Right lobe of liver (tissue), 6 donors: ENCODE data around the gene ACTL6B. TPM values are rescaled to one million over a fixed set of nuclear protein-coding genes. Genes with fewer than 3 reads are reported as not detected.

Source experiments
- ATAC-seq, 4 donors: fragments of 200-7000 bp; cut with Tn5 transposase; one replicate each; pipeline ENCODE4 v1.9.1; 2020; ENCODE audit warnings: mild to moderate bottlenecking in 4 of 4, moderate library complexity in 4 of 4
- DNase-seq, 3 donors: peaks; one replicate each; pipeline ENCODE4 v3.0.0-alpha.2; 2020
- H3K27ac ChIP-seq, 3 donors: fragments of 200-600 bp; one replicate each; pipeline ENCODE4 v1.8.0; 2022
- H3K27me3 ChIP-seq, 2 donors: fragments of 200-600 bp; one replicate each; pipeline ENCODE4 v1.8.0; 2022
- H3K36me3 ChIP-seq, 4 donors: fragments of 200-600 bp; sonication (generic) in 1 of 4; one replicate each; pipeline versions ENCODE4 v1.5.1 to v1.8.0; 2017 to 2022; ENCODE audit warnings: control low read depth in 1 of 4
- H3K4me1 ChIP-seq, 4 donors: fragments of 200-600 bp; sonication (generic) in 1 of 4; one replicate each; pipeline versions ENCODE4 v1.5.1 to v1.8.0; 2017 to 2022; ENCODE audit warnings: control low read depth in 1 of 4
- H3K4me3 ChIP-seq, 3 donors: fragments of 200-600 bp; one replicate each; pipeline ENCODE4 v1.8.0; 2022
- H3K9me3 ChIP-seq, 4 donors: fragments of 200-600 bp; sonication (generic) in 1 of 4; one replicate each; pipeline versions ENCODE4 v1.5.1 to v1.8.0; 2017 to 2022; ENCODE audit warnings: control low read depth in 1 of 4
- POLR2A ChIP-seq: fragments of 450-650 bp; IDR thresholded peaks from one replicate; pipeline ENCODE4 v1.6.1; 2017; ENCODE audit warnings: antibody characterized with exemption, mild to moderate bottlenecking
- WGBS: methylation state at CpG from one replicate; pipeline ENCODE4 v1.1.6; 2018; ENCODE audit warnings: low coverage, low lambda C conversion rate; ENCODE audit not compliant: insufficient coverage; ENCODE audit errors: missing lambda C conversion rate; 5-methylcytosine and 5-hydroxymethylcytosine counted together
- intact Hi-C, 2 donors: fragments of 100-400 bp; cut with DNase I; formaldehyde crosslinking; loops; one replicate each; pipeline versions ENCODE4 v1.11.2 to v1.14.1; 2022
- total RNA-seq, 6 experiments: library from RNA; depleted of rRNA in 2 of 6; stranded (reverse); fragments of >200 nt in 2 of 6; fragmentation: NEBNext Ultra II Directional in 3 of 6; extraction: Animal tissue kit (Norgen Biotek cat#: 25700) in 3 of 6; gene quantifications; one replicate each; pipeline versions ENCODE4 v1.1.0 to v1.2.4, GENCODE V29; 2016 to 2023
- TF ChIP-seq, protein P1 (sequence below), 4 donors: fragments of 200-600 bp in 3 of 4; fragments of 450-650 bp in 1 of 4; IDR thresholded peaks; one replicate each; pipeline versions ENCODE4 v1.5.1 to v1.8.0; 2016 to 2022; ENCODE audit warnings: antibody characterized with exemption in 4 of 4, mild to moderate bottlenecking in 2 of 4
- donor health status: DM: no; HTN: yes; CAD: no.
- donor health status: DM: no; HTN: no; CAD: no.
- donor health status: DM: no; HTN: no; CAD: no.
- donor health status: DM: no; HTN: yes; CAD: no.
- donor health status: DM: no; HTN: yes; CAD: no.

The ACTL6B gene
- total RNA-seq, 6 experiments from 2014 or later, result not detected

DNA sequence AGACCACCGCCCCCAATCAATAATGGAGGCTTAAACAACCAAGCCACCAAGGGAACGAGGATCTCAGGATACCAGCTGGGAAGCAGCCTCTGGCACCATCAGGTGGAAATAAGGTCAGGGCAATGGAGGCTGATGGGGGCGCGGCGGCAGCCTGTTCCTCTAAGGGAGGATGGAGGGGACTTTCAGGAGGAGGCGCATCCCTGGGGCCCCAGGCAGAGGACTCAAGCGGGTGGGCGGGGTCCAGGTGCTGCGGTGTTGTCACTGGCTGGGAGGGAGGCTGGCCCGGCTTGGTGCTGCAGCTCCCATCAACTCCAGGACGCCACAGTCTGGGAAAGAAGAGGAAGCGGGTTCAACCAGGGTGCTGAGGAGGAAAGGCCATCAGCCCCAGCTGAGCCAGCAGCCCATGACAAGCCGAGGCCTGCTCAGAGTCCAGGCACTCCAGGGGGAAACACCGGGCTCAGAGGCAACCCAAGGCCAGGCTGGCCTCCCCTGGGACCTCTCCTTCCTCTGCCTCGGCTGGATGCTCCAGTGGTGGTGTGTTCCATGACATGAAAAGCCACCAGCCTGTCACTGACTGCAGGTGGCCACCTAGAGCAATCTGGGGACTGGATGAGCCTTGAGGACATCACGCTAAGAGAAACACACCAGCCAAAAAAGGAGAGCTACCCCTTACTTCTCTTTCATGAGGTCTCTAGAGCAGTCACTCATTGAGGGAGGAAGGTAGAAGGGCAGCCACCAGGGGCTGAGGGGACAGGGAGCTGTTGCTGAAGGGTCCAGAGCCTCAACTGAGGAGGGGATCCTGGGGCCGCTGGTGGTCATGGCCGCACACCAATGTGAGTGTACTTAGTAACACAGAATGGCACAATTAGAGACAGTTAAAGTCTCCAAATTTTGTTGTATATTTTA is 33.2 kb upstream of the ACTL6B start:
- Histone ChIP-seq H3K9me3 (no peaks in the 10 kb centered on the region), H3K4me1 (peaks cover 2 to 19% (median 10%) of the 10 kb centered on the region in 4 donors), H3K4me3 (no peak overlapping the region), H3K36me3 (peaks cover 0 to 44% (median 20%) of the 10 kb centered on the region in 4 donors), H3K27ac (no peak overlapping the region), H3K27me3 (no peaks in the 10 kb centered on the region)
- intact Hi-C loops, result loop anchor here (5.0 to 10.0 kb wide), 5 partner anchors 55 to 215 kb away; partner anchors contain the start of genes TSC22D4 (in 2 of the 2) and SAP25 (in 1 of the 2)
- no peak for ATAC-seq
- DNase-seq, result peak in 2 of 3 donors; percentile 21 to 47
- TF ChIP-seq, protein P1, sequence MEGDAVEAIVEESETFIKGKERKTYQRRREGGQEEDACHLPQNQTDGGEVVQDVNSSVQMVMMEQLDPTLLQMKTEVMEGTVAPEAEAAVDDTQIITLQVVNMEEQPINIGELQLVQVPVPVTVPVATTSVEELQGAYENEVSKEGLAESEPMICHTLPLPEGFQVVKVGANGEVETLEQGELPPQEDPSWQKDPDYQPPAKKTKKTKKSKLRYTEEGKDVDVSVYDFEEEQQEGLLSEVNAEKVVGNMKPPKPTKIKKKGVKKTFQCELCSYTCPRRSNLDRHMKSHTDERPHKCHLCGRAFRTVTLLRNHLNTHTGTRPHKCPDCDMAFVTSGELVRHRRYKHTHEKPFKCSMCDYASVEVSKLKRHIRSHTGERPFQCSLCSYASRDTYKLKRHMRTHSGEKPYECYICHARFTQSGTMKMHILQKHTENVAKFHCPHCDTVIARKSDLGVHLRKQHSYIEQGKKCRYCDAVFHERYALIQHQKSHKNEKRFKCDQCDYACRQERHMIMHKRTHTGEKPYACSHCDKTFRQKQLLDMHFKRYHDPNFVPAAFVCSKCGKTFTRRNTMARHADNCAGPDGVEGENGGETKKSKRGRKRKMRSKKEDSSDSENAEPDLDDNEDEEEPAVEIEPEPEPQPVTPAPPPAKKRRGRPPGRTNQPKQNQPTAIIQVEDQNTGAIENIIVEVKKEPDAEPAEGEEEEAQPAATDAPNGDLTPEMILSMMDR (IDR thresholded peaks at IDR 0.05), result no peak
- TF ChIP-seq POLR2A, result no peak
- 87% methylated on average over 4 of the region's 18 CpGs for WGBS

DNA sequence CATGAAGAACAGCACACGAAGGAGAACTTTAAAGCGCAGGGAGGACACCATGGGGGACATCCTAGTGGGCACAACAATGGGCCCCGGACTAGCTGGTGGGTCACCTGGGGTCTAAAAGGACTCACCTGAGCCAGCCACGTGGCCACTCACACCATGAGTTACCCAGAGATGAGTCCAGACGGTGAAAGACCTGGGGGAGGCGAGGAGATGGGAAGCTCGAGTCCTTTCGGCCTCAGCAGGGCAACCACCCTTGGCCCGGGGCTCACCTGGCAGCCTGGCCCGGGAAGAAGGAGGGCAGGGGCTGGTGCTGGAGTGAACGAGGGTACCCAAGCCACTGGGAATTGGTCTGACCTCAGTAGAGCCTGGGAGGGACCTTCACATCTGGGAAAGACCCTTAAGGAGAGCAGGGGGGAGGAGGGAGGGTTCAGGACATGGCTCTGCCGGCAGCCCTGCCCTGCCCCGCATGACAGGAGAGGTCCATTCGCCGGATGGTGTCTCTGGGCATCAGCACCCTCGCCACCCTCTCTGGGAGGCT is 32.1 kb upstream of the ACTL6B start:
- peak in 1 of 3 donors; percentile 15 for DNase-seq
- ATAC-seq, result no peak
- Histone ChIP-seq H3K27me3 (no peaks in the 10 kb centered on the region), H3K36me3 (peaks cover 0 to 55% (median 26%) of the 10 kb centered on the region in 4 donors), H3K4me3 (no peak overlapping the region), H3K4me1 (peaks cover 2 to 19% (median 10%) of the 10 kb centered on the region in 4 donors), H3K9me3 (no peaks in the 10 kb centered on the region), H3K27ac (no peak overlapping the region)
- intact Hi-C loops, result loop anchor here (10.0 kb wide), 3 partner anchors 54 to 214 kb away; partner anchors contain the start of gene TSC22D4 (in 2 of the 2)
- TF ChIP-seq POLR2A, result no peak
- TF ChIP-seq, protein P1 (IDR thresholded peaks at IDR 0.05), result no peak
- WGBS, result 88% methylated on average over 14 of the region's 16 CpGs

DNA sequence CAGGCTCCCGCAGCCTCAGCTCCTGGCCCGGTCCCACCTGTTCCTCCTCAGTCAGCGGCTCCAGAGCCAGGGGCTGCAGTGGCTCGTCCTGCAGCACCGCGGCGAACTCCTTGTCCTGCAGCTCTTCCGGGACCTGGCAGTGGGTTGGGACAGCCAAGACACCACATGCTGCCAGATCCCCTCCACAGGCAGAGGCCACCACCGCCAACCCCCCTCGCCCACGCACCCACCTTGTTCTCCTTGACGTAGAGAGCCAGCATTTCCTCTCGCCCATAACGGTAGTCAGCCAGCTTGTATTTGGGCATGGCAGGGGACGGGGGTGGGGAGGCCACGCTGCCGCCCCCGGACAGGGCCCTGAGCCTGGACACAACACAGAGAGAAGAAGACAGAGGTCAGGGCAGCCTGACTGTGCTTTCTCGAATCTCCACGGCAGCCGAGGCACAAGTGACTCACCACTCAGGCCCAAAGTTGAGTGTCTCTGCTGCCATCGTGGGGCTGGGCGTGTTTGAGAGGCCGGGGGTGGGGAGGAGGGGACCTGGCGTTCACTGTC is 31.6 kb upstream of the ACTL6B start:
- DNase-seq, result no peak
- Histone ChIP-seq H3K27ac (no peak overlapping the region), H3K36me3 (peaks cover 0 to 61% (median 26%) of the 10 kb centered on the region in 4 donors), H3K4me1 (peaks cover 2 to 15% (median 8%) of the 10 kb centered on the region in 4 donors), H3K4me3 (no peak overlapping the region), H3K27me3 (no peaks in the 10 kb centered on the region), H3K9me3 (no peaks in the 10 kb centered on the region)
- no peak for ATAC-seq
- TF ChIP-seq, protein P1 (IDR thresholded peaks at IDR 0.05), result no peak
- no peak for TF ChIP-seq POLR2A
- WGBS, result 60% methylated on average over 10 of the region's 25 CpGs
- intact Hi-C loops, result loop anchor here (10.0 kb wide), 3 partner anchors 53 to 213 kb away; partner anchors contain the start of gene TSC22D4 (in 2 of the 2)

DNA sequence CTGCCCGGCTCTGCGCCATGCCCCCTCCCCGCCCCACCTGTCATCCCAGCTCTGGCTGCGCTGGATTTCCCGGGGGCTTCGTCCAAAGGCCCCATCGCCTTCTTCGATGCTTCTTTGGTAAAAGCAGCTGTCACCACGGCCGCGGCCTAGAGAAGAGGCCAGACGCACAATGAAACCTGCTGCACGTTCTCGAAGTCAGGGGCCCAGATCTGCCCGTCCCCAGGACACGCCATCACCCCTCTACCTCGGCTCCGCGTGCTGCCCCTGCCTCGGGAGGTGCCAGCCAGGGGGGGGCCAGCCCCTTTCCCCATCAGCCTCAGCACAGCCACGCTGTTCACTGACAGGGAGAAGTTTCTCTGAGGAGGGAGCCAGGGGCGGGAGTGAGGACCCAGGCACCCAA is 31.0 kb upstream of the ACTL6B start:
- peaks cover 0 to 64% (median 26%) of the 10 kb centered on the region in 4 donors for H3K36me3 ChIP-seq
- H3K9me3 ChIP-seq, result no peaks in the 10 kb centered on the region
- intact Hi-C loops, result loop anchor here (10.0 kb wide), 3 partner anchors 52 to 212 kb away; partner anchors contain the start of gene TSC22D4 (in 2 of the 2)
- H3K27me3 ChIP-seq, result no peaks in the 10 kb centered on the region
- no peak for TF ChIP-seq POLR2A
- TF ChIP-seq, protein P1 (IDR thresholded peaks at IDR 0.05), result no peak
- WGBS, result 86% methylated on average over 10 of the region's 22 CpGs
- no peak overlapping the region for H3K4me3 ChIP-seq
- H3K27ac ChIP-seq, result no peak overlapping the region
- no peak for ATAC-seq
- DNase-seq, result no peak
- peaks cover 2 to 10% (median 4%) of the 10 kb centered on the region in 4 donors for H3K4me1 ChIP-seq
